Neural progenitor cell (in vitro differentiated cells): Measurements from ENCODE around the gene FBLN2. TPM values are rescaled to one million over a fixed set of nuclear protein-coding genes. Genes with fewer than 3 reads are reported as not detected.
A peak's percentile ranks its signal among the peaks of the same experiment; 100 is the strongest.

Experiments
- DNase-seq: peaks from one replicate; pipeline ENCODE4 v3.0.0-alpha.2; 2016; ENCODE audit warnings: low spot score
- H2AFZ ChIP-seq: fragments of 200-600 bp; sonication (generic); replicated peaks from 2 replicates; pipeline ENCODE4 v1.6.1; 2016; ENCODE audit warnings: antibody characterized with exemption
- H3F3A ChIP-seq: fragments of 200-600 bp; sonication (generic); 2 replicates; pipeline ENCODE4 v1.6.1; 2016; ENCODE audit warnings: antibody characterized with exemption, low read depth
- H3K27ac ChIP-seq: fragments of 200-600 bp; sonication (generic); 2 replicates; pipeline ENCODE4 v1.5.1; 2016; ENCODE audit warnings: mild to moderate bottlenecking
- H3K27me3 ChIP-seq: fragments of 200-600 bp; sonication (generic); 2 replicates; pipeline ENCODE4 v1.6.1; 2016; ENCODE audit warnings: mild to moderate bottlenecking, moderate library complexity
- H3K36me3 ChIP-seq: fragments of 200-600 bp; sonication (generic); 2 replicates; pipeline ENCODE4 v1.5.1; 2016
- H3K4me1 ChIP-seq: fragments of 200-600 bp; sonication (generic); 2 replicates; pipeline ENCODE4 v1.6.1; 2016; ENCODE audit warnings: mixed run types
- H3K4me2 ChIP-seq: fragments of 200-600 bp; sonication (generic); 2 replicates; pipeline ENCODE4 v1.6.1; 2016
- H3K4me3 ChIP-seq: fragments of 200-600 bp; sonication (generic); 2 replicates; pipeline ENCODE4 v1.5.1; 2016
- H3K79me2 ChIP-seq: fragments of 200-600 bp; sonication (generic); 2 replicates; pipeline ENCODE4 v1.6.1; 2016; ENCODE audit warnings: low read depth
- H3K9ac ChIP-seq: fragments of 200-600 bp; sonication (generic); 2 replicates; pipeline ENCODE4 v1.6.1; 2016
- H3K9me3 ChIP-seq: fragments of 200-600 bp; sonication (generic); 2 replicates; pipeline ENCODE4 v1.5.1; 2016; ENCODE audit warnings: low read depth
- H4K20me1 ChIP-seq: fragments of 200-600 bp; sonication (generic); 2 replicates; pipeline ENCODE4 v1.6.1; 2016; ENCODE audit warnings: low read depth
- H3K27ac Mint-ChIP-seq: 3 replicates; pipeline ENCODE4 v1.8.0; 2021; ENCODE audit warnings: mixed read lengths
- H3K27me3 Mint-ChIP-seq: 2 replicates; pipeline ENCODE4 v1.8.0; 2022; ENCODE audit warnings: low read depth, mild to moderate bottlenecking, inconsistent platforms, moderate library complexity, mixed read lengths; ENCODE audit not compliant: insufficient read depth
- H3K36me3 Mint-ChIP-seq: 3 replicates; pipeline ENCODE4 v1.8.0; 2021; ENCODE audit warnings: mixed read lengths
- H3K4me1 Mint-ChIP-seq: 3 replicates; pipeline ENCODE4 v1.8.0; 2021; ENCODE audit warnings: mixed read lengths
- H3K4me3 Mint-ChIP-seq: 3 replicates; pipeline ENCODE4 v1.8.0; 2021; ENCODE audit warnings: mild to moderate bottlenecking, moderate library complexity, mixed read lengths
- H3K9me3 Mint-ChIP-seq: 3 replicates; pipeline ENCODE4 v1.8.0; 2020; ENCODE audit warnings: mixed read lengths
- CTCF ChIP-seq: fragments of 200-600 bp; sonication (generic); IDR thresholded peaks from 2 replicates; pipeline ENCODE4 v1.5.1; 2017; ENCODE audit warnings: antibody characterized with exemption, mild to moderate bottlenecking
- EZH2 ChIP-seq: fragments of 200-600 bp; sonication (generic); IDR thresholded peaks from 2 replicates; pipeline ENCODE4 v1.6.1; 2017; ENCODE audit warnings: antibody characterized with exemption, mild to moderate bottlenecking, moderate library complexity
- EZH2phosphoT487 ChIP-seq: fragments of 200-600 bp; sonication (generic); IDR thresholded peaks from 2 replicates; pipeline ENCODE4 v1.6.1; 2017; ENCODE audit warnings: antibody characterized with exemption
- total RNA-seq: library from RNA; depleted of rRNA; stranded (reverse); fragments of >200 nt; gene quantifications from 2 replicates; pipeline ENCODE4 v1.2.3, GENCODE V29; 2015; ENCODE audit warnings: low replicate concordance

FBLN2 gene
- total RNA-seq, 1 donor from 2014 or later = 15.9 TPM

- Mint-ChIP-seq H3K27ac (no peak overlapping the region), H3K4me1 (peaks cover 16% of the 10 kb centered on the region)
Observed at GRCh38 chr3:13670292-13670691, 121.4 kb downstream of the FBLN2 start.

GRCh38 chr3:13671482-13672233 lies 122.7 kb downstream of the FBLN2 start:
- no peak overlapping the region for H3K9ac ChIP-seq
- H3K4me1 ChIP-seq = no peaks in the 10 kb centered on the region
- peaks cover 20% of the 10 kb centered on the region for H3K4me1 Mint-ChIP-seq
- H3K4me3 ChIP-seq = no peak overlapping the region
- no peaks in the 10 kb centered on the region for H3F3A ChIP-seq
- H3K27ac ChIP-seq = no peak overlapping the region
- no peak overlapping the region for H3K4me2 ChIP-seq
- H3K9me3 ChIP-seq = no peaks in the 10 kb centered on the region
- no peaks in the 10 kb centered on the region for H3K79me2 ChIP-seq
- H2AFZ ChIP-seq = no peak overlapping the region
- TF ChIP-seq EZH2 (no peak), CTCF (no peak), EZH2phosphoT487 (no peak)
- no peaks in the 10 kb centered on the region for H3K36me3 ChIP-seq
- no peaks in the 10 kb centered on the region for H3K9me3 Mint-ChIP-seq
- H3K27me3 Mint-ChIP-seq = peaks cover 14% of the 10 kb centered on the region
- DNase-seq = no peak
- no peaks in the 10 kb centered on the region for H4K20me1 ChIP-seq
- H3K36me3 Mint-ChIP-seq = no peaks in the 10 kb centered on the region
- H3K27ac Mint-ChIP-seq = no peak overlapping the region
- H3K4me3 Mint-ChIP-seq = no peak overlapping the region
- no peaks in the 10 kb centered on the region for H3K27me3 ChIP-seq

More at GRCh38 chr3:13670292-13670691, 121.4 kb downstream of the FBLN2 start:
- Histone ChIP-seq H3F3A (no peaks in the 10 kb centered on the region), H3K4me2 (no peak overlapping the region), H4K20me1 (no peaks in the 10 kb centered on the region), H3K9ac (no peak overlapping the region), H3K27me3 (no peaks in the 10 kb centered on the region), H3K36me3 (no peaks in the 10 kb centered on the region), H3K79me2 (no peaks in the 10 kb centered on the region), H2AFZ (no peak overlapping the region), H3K4me3 (no peak overlapping the region), H3K4me1 (no peaks in the 10 kb centered on the region), H3K9me3 (no peaks in the 10 kb centered on the region), H3K27ac (no peak overlapping the region)
- no peak for DNase-seq
- H3K36me3 Mint-ChIP-seq = no peaks in the 10 kb centered on the region
- H3K4me3 Mint-ChIP-seq = no peak overlapping the region
- H3K27me3 Mint-ChIP-seq = peaks cover 11% of the 10 kb centered on the region
- TF ChIP-seq CTCF (no peak), EZH2 (no peak), EZH2phosphoT487 (no peak)
- no peaks in the 10 kb centered on the region for H3K9me3 Mint-ChIP-seq

- Histone ChIP-seq H3K9ac (no peak overlapping the region), H3K79me2 (no peaks in the 10 kb centered on the region), H4K20me1 (no peaks in the 10 kb centered on the region), H3K4me3 (no peak overlapping the region), H3K36me3 (no peaks in the 10 kb centered on the region), H3K9me3 (no peaks in the 10 kb centered on the region), H3K4me1 (no peaks in the 10 kb centered on the region), H3K27me3 (no peaks in the 10 kb centered on the region), H2AFZ (no peak overlapping the region), H3K4me2 (no peak overlapping the region), H3F3A (no peaks in the 10 kb centered on the region), H3K27ac (no peak overlapping the region)
- Mint-ChIP-seq H3K9me3 (no peaks in the 10 kb centered on the region), H3K4me3 (no peak overlapping the region), H3K27ac (no peak overlapping the region), H3K36me3 (no peaks in the 10 kb centered on the region), H3K4me1 (peaks cover 20% of the 10 kb centered on the region), H3K27me3 (peaks cover 20% of the 10 kb centered on the region)
- no peak for TF ChIP-seq EZH2phosphoT487
- TF ChIP-seq CTCF = peak; percentile 49
- no peak for DNase-seq
Observed at GRCh38 chr3:13673207-13673606, 124.3 kb downstream of the FBLN2 start.
